Inferior parietal cortex (tissue), 1 donor: Measurements from ENCODE around the gene S100A14.

Experiments used
- DNase-seq: peaks from one replicate; pipeline ENCODE4 v3.0.0-alpha.2; 2016; ENCODE audit errors: extremely low spot score

Gene S100A14

DNA sequence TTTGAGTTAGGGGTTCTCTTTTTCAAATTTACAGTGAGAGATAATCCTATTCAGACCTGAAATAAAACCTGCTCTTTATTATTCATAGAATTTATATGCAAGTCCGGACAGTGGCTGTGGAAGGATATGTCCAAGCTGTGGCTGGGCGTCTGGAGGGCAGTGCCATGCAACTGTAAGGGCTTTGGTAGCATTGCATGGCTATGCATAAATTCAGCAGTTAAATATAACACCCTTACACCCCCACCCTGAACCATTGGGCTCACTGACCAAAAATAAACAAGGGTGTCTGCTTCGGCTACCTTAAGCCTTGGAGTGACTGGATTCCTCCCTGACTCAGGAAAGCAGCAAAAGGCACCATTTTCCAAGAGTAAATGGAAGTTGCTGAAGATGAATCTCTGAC lies 23.2 kb upstream of the S100A14 start:
- DNase-seq = no peak

- DNase-seq = no peak
Measured at GRCh38 chr1:153638261-153638660, 22.1 kb upstream of the S100A14 start.

DNA sequence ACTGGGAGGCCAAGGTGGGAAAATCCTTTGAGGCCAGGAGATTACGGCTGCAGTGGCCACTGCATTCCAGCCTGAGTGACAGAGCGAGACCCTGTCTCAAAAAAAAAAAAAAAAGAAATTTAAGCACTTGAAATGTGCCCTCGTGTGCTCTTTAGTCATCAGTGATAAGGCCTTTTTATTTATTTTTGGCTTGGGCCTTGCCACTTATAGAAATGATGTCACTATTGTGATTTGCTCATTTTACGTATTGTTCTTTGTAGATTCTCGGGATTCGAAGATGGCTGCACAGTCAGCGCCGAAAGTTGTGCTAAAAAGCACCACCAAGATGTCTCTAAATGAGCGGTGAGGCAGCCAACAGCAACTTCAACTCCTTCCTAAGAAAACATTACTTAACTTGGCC lies 20.2 kb upstream of the S100A14 start:
- DNase-seq = no peak

DNA sequence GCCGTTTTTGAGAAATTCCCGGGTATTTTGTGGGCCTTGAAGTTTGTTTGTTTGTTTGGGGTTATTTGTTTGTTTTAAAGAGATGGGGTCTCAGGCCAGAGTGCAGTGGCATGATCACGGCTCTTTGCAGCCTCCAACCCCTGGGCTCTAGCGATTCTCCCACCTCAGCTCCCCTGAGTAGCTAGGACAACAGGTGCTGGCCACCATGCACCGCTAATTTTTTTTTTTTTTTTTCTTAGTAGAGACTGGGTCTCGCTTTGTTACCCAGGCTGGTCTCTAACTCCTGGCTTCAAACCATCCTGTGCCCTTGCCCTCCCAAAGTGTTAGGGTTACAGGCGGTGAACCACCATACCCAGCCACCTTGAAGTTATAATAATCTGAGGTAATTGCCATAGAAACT lies 19.7 kb upstream of the S100A14 start:
- DNase-seq = no peak

GRCh38 chr1:153633754-153634665 lies 17.9 kb upstream of the S100A14 start, which contains the start of gene CHTOP:
TSS of gene CHTOP (plus strand) at chr1:153634066. CDS start at chr1:153636589, 2,523 bp downstream.
- peak; percentile 100 for DNase-seq

GRCh38 chr1:153633161-153633753 lies 17.1 kb upstream of the S100A14 start:
- DNase-seq = no peak

DNA sequence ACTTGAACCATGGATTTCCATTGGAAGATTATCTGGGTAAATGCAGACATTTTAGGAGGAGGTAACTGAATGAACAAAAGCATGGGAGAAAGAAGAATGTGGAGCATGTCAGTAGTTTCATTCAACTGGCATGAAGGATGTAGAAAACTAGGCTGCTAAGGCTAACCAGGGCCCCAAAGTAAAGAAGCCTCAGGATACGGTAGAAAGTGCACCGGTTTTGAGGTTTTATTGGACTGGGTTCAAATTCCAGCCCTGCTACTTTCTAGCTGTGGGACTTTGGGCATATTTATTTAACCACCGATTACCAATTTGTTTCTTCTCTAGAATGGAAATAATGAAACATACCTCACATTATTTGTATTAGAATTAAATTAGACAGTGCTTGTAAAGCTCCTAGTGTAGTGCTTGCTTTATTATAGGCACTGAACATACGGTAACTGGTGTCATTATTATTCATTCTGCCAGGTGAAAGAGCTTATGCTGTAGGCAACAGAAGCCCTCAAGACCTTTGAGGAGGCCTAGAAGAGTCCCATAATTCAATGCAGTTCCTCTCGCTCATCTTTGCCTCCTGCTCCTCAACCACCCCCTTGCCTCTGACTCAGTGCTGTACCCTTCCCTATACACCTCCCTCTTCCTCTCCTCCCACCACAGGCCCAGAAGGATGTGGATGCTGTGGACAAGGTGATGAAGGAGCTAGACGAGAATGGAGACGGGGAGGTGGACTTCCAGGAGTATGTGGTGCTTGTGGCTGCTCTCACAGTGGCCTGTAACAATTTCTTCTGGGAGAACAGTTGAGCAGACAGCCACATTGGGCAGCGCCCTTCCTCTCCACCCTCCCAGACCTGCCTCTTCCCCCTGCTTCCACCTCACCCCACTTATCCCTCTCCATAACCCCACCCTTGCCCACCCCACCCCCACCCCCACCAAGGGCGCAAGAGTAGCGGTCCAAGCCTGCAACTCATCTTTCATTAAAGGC lies 15.2 kb upstream of the S100A14 start:
- no peak for DNase-seq

- DNase-seq = no peak
Measured at GRCh38 chr1:153630384-153630783, 14.3 kb upstream of the S100A14 start.

DNA sequence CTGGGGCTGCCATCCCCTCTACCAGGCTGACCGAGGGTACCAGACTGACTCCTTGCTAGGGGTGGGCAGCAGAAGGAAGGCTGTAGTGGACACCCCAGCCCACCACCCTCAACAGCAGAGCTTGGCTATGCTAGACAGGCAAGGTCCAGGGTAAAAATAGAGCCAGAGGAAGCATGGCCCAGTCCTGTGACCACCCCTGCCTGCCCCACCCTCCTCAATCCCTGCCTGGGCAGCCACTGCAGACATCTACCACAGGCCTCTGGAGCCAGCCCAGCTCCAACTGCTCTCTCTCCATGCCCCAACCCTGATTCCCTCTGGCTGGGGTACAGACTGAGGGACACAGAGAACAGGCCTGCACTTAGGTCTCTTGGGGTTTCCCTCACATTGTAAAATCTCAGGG lies 13.8 kb upstream of the S100A14 start:
- no peak for DNase-seq

DNA sequence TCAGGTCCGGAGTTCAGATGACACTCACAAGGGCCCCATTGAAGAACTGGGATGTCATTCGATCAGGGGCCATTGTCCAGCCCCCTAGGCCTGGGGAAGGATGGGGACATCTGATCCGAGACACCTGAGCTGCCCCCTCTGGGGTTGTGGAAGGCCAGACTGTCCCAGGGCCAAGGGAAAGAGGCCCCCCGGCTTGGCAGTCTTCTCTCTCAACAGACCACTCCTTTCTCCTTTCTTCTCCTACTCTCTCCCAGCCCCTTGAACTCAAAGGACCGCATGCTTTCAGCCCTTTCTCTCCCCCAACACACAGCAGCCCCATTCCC lies 13.2 kb upstream of the S100A14 start:
- no peak for DNase-seq

- DNase-seq = no peak
Measured at GRCh38 chr1:153628638-153629342, 12.7 kb upstream of the S100A14 start.

GRCh38 chr1:153627715-153628626 lies 11.8 kb upstream of the S100A14 start, which contains the start of gene S100A1:
TSS of gene S100A1 (plus strand) at chr1:153628434. CDS start at chr1:153630522, 2,088 bp downstream.
- peak; percentile 65 for DNase-seq

DNA sequence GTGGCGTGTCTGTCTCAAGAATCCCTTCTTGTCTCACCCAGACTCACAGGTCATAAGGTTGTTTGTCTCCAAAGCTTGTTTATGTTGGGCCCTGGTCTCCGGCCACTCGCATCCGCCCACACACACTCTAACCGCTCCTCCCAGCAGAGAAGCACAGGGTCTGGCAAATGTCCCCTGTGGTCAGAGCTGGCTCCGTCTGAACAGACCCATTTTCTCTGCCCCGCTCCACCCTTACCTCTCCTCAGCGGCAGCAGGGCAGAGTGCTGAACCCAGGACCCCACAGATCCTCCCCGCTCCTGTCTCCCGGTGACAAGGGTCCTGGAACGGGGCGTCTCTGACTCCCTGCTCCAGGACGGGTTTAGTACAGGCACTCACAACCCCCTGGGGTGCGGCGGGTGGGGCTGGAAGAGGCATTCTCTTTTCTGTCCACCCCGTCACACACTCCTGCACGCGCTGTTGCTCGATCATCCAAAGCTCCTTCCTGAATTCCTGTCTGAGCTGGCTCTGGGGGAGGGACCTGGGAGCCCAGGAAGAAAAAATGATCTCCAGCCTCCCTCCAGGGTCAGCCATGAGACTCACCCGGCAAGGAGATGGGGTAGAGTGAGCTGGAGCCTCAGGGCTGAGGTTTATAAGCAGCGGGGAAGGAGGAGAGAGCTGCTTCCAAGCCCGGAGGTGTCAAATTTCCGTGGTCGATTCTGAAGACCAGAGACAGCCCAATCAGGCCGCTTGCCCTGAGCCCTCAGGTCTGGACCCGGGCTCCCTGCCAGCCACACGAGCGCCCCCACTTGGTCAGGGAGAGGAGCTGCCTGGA lies 11.0 kb upstream of the S100A14 start, which contains the start of gene S100A13:
TSS of gene S100A13 (minus strand) at position 602 of the 811 bp plus-strand sequence. CDS start 1,033 bp downstream, outside the sequence.
- DNase-seq = peak; percentile 71

DNA sequence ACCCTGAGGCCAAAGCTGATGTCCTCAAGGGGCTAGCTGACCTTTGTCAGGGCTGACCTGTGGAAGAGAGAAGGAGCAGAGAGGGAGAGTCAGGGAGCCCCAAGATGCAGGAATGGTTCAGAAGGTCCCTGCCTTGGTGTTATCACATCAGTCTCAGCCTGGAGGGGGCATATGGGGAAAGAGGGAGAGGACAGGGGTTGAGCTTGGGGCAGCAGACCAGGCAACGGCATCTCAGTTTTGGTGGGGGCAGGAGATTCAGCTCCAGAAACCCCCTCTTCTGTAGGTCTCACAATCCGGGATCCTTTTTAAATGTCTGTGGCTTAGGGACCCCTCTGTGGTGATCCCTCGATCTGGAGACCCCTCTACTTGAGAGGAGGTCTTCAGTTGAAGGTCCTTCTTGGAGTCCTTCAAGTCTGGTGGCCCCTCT lies 10.4 kb upstream of the S100A14 start:
- DNase-seq = no peak

GRCh38 chr1:153624965-153625611 lies 9.0 kb upstream of the S100A14 start:
- no peak for DNase-seq

GRCh38 chr1:153623101-153623500 lies 7.0 kb upstream of the S100A14 start:
- DNase-seq = no peak

- no peak for DNase-seq
Measured at GRCh38 chr1:153619171-153619570, 3.0 kb upstream of the S100A14 start.

GRCh38 chr1:153617663-153618062 lies 1.5 kb upstream of the S100A14 start:
- DNase-seq = no peak

- DNase-seq = no peak
Measured at GRCh38 chr1:153616917-153617311, 789 bp upstream of the S100A14 start.
